HG02588 (cell line): ENCODE measurements around the gene CAPN10.

Experiments
- ATAC-seq: cut with Tn5 transposase; IDR thresholded peaks from one replicate; pipeline ENCODE4 v1.9.1; 2021; ENCODE audit warnings: mild to moderate bottlenecking, moderate library complexity; ENCODE audit not compliant: unreplicated experiment

CAPN10 gene

DNA sequence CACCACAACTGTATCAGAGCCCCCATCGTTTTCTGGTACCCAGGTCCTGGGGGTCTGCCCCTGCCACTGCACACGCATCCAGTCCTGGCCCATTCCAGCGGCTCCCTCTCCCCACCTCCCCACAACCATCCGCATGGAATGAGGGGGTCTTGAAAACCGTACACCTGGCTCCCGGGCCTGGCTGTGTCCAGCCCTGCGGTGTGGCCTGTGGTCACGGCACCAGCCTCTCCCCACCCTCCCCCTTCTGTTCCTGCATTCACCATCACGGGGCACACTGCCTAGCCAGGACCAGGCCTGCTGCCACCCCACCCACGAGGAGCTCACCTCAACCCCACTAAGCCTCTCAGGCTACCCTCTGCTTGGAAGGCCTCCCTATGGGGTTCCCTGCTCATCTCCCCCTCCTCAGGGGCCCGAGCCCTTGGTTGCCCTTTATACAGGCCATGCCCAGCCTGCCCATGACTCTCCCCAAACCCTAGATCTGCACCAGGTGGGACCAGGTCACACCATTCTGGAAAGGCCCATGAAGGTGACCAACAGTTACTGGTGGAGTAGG lies 50.1 kb downstream of the CAPN10 start:
- ATAC-seq: no peak

DNA sequence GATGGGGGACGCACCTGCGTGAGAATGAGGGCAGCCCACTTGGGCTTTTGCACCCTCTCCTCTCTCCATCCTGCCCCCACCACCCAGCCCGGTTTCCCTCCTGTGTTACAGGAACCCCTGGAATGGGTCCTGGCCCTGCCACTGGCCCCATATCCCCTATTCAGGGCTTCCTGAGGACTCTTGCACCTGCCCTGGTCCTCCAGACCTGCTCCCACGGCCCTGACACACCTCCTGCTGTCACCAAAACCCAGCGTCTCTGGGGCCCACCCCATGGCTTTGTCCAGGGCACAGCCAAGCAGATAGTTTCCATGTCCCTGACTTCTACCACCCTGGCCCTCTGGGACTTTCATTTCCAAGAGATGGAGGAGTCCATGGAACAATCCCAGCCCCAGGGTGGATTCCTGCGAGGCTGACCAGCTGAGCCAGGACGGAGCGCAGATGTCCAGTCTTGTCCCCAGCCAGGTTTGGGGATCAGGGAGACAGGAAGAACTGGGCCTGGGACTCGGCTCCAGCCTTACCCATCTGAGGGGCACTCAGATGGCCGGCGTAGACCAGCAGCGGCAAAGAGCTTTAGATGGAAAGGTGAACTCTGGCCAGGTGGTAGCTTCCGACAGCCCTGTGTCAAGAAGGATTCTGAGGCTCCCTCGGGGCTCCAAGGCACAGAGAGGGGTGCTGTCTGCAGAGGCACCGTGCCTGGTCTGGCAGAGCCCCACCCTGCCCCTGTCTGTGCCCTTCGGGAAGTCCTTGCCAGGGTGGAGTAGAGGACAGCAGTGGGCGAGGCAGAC lies 50.8 kb downstream of the CAPN10 start:
- ATAC-seq: no peak

DNA sequence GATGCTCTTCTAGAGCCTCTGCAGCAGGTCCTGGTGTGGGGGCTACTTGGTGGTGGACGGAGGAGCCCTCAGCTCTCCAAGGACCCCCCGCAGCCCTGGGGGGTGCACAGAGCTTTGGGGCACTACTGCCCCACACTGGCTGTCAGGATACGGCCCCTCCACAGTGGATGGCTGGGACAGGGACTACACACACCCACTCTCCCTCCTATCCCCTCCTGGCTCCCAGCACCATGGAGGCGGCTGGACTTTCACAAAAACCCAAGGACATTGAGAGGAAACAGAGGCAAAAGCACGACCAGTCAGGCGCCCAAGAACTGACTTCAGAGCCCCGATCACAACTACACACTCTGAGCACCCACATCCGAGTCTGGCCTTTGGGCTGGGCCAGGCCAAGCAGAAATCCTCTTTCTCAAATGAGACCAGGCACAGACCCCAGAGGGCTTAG lies 51.4 kb downstream of the CAPN10 start:
- ATAC-seq: no peak

DNA sequence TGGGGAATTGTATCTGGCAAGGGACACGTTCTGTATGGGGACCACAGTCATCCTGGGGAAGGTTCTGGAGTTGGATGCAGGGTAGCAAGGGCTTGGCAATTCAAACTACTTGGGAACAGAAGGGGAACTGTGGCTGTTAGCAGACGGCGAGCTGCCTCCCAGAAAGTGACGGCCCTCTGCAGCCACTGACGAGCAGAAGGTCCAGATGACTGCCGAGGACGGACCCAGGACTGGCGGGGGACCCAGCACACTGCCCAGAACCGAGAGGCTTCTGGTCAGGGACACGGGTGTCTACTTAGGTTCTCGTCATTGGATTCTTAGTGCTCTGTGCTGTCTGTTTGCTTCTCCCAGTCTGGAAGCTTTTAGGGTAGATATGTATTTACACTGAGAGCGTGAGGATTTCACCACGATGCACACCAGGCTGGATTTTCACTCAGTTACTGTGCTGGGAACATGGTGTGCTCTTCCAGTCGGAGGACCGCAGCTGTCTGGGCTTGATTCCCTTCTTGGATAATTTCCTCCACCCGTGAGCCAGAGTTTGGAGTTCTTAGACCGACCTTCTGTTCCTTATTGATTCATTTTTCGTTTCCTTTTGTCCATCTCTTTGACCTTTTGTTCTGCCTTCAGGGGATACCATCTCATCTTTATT lies 52.1 kb downstream of the CAPN10 start:
- ATAC-seq: no peak

DNA sequence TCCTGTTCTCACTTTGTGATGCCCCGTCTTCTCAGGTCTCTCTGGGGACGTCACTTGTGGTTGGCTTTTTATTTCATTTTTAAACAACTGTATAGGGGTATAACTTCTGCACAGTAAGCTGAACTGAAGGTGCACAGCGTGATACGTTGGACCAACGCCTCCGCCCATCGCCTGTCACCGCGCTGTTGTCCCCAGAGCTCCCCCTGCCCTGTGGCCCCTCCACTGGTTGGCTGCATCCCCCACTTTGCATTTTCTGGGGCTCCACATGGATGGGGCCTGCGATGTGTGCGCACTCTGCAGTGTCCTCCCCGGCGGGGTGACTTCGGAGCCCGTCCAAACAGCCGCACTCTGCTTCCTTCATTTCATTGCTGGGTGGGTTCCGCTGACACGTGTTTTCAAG lies 53.0 kb downstream of the CAPN10 start:
- ATAC-seq: no peak

DNA sequence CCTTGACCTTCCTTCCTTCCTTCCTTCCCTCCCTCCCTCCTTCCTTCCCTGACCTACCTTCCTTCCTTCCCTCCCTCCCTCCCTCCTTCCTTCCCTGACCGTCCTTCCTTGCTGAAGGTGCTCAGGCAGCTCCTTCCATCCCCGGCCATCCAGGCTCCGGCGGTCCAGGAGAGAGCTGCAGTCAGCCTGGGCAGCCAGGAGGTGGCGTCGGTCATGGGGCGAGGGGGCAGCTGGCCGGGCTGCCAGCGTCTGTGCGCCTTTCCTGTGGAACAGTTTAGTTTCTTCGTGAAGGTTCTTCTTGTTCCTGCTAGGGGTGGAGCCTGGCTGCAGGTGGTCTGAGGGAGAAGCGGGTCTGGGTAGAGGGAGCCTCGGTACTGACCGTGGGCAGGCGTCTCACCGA lies 54.4 kb downstream of the CAPN10 start:
- ATAC-seq: no peak

DNA sequence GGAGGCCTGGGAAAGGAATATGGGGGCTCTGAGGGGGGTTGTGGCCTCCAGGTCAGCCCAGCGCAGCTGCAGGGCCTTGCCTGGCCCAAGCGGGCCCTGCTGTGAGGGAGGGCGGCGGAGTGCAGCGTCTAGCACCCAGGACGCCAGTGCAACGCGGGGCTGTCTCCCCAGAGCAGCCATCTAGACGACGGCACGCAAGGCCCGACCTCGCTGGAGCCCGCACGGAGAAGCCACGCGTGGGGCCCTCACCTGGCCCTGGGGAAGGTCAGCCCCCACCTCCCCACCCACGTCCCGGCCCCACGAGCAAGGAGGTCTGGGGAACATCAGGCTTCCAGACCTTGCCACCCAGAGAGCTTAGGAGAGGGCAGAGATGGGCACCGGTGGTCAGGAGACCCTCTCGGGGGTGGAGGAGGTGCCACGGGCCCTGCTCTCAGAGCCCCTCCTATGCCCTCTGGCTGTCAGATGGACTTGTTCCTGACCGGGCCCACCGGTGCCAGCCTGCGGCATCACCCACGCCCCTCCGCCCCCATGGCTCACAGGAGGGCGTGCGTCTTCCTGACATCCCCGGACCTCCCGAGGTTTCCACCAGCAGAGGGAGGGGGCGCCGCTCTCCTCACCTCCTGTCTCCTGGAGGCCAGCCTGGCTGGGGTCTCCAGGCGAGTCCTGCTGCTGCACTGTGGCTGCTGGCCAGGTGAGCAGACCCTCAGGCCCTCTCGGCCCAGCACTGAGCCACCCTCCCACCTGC lies 55.7 kb downstream of the CAPN10 start:
- no peak for ATAC-seq

DNA sequence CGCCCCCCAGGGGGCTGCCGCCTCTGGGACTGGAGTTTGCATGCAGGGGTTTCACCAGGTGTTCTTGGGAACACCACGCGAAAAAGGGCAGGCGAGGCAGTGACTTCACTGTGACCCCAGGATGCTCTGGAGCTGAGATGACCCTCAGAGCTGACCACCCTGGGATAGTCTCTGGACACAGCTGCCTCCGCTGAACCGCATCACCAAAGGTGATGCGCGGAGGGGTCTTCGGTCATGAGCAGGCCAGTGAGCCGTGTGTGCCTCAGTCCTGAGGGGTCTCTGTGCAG lies 56.2 kb downstream of the CAPN10 start:
- no peak for ATAC-seq

DNA sequence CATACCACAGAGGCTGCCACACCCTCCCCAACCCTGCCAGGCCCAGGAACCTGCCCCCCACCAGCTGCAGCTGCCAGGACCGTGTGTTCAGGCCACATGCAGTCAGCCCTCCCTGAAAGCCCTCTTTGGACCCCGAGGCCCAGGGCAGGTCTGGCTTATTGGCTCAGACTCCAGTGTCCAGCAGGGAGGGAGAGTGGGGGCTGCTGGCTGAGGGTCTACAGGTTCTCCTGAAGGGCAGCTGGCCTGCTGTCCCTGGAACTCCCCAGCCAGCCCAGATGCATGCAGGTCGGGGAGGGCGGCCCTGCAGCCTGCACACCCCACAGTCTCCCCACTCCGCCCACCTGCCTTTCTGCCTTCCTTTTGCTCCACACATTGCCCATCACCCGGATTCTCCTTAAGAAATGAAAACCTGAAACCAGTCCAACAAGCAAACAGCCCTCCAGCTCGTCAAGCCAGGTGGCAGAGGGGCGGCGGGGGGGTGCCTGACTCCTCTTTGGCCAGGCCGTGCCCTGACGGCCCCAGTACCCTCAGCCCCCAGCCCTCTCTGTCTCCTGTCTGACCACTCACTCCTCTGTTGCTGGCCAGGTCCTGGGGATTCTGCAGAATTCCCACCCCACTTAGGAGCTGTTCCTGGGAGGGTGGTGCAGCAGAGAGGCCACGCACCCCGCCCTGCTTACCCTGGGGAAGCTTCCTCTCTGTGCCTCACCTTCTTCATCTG lies 56.7 kb downstream of the CAPN10 start:
- ATAC-seq: no peak

DNA sequence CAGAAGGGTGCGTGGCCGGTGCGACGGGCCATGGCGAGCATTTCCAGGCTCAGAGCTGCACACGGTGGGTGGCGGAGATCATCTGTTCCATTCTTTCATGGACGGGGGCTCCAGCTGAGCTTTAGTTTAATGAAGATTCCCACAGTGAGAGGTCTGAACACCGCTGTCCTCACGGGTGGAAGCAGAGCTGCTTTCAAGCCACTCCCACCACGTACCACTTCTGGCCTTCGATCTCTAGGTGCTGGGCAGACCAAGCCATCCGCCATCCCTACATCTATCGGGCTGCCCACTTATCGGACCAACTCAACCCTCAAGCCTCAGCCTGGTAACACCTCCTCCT lies 57.2 kb downstream of the CAPN10 start:
- no peak for ATAC-seq

DNA sequence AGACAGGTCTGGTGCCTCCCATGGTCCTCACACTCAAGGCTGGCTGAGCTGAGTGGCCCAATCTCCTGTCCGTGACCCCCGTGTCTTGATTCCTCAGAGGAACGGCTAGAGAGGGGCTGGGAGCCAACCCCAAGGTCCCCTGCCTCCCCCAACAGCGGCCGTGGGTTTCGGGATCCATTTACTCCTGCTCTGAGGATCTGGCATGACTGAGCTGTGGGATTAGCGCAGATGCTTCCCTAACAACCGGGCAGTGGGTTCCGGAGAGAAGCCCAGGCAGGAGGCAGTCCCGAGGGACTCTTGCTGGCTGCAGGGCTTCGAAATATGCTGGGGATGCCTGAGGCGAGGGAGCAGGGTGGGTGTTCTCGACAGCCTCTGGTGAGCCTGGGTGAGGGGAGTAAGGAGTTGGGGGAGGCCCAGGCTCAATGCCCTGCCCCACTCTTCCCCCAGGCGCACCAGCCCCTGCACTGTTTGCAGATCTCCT lies 57.7 kb downstream of the CAPN10 start:
- ATAC-seq: no peak

DNA sequence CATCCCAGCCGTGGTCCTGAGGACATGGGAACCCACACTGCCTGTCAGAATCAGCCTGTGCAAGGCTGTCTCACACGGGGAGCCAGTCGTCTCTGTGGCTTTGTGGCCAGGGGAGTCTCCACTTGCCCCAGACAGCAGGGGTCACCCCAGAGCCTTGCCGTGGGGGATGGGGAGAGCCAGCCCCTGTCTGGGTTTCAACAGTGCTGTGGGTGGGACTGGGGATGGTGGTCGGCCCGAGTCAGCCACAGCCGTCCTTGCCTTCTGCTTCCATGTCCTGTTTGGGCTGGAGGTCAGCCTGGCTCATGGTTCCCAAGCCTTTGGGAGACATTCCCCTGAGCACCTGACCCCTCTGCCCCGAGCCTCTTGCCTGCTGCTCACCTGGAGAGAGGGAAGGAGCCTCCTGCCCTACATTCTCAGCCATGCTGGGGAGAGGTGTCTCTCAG lies 58.3 kb downstream of the CAPN10 start:
- ATAC-seq: no peak

DNA sequence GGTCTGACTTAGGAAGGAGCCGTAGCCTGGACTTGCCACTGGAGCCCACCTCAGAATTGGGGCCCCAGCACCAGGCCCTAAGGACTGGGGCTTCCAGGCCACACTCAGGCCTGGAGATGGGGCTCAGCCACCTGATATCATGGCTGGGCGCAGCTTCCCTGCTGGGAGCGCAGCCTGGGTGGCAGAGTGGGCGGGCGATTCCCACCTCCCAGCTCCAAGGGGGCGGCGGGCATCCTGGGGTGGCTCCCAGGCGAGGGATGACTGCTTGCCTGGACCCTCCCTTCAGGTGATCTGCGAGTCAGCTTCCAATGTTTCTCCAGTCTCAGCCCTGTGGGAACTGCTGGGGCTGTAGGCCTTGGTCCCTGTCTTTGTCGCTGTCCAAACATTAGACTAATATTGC lies 58.8 kb downstream of the CAPN10 start:
- no peak for ATAC-seq

DNA sequence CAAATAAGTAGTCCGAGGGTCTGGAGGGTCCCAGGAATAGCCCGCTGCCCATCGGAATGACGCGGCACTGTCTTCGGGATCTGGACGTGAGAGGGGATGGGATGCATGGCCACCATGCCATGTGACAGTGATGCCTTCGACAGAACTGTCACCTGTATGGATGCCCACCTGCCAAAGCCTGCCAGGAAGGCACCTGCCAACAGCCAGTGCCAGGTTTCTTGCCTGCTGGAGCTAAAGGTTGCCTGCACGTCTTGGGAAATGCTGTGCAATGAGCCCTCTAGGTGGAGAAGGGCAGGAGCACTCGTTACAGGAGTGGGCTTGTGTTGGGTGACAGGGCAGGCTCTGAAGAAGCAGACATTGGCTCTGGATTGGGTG lies 59.3 kb downstream of the CAPN10 start:
- no peak for ATAC-seq

DNA sequence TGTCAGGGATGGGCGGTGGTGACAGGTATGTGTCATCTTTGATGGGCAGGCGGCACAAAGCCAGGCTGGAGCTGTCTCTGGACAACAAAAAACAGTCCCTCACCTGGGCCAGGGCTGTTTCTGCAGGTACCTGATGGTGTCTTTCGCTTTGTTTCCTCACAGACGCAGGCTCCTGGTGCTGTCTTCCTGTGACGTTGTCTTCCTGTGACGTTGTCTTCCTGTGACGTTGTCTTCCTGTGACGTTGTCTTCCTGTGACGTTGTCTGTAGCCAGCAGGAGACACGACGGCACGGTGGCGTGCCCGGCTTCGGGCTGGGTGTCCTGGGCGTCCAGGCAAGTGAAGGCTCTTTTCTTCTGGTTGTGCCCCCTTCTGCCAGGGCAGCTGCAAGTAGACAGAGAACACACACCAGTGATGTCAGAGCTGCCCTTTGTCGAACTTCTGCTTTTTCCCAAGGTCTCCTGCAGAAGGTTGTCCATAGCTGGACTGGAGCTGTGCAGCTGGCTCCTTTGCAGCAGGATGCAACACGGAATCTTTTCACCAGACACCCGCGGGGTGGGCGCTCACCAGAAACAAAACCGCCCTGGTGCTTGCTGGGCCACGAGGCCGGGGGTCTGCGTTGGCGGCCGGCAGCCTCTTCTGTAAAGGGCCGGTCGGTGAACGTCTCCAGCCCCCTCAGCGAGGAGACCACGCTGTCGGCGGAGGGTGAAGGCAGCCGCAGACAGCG lies 59.8 kb downstream of the CAPN10 start:
- no peak for ATAC-seq

DNA sequence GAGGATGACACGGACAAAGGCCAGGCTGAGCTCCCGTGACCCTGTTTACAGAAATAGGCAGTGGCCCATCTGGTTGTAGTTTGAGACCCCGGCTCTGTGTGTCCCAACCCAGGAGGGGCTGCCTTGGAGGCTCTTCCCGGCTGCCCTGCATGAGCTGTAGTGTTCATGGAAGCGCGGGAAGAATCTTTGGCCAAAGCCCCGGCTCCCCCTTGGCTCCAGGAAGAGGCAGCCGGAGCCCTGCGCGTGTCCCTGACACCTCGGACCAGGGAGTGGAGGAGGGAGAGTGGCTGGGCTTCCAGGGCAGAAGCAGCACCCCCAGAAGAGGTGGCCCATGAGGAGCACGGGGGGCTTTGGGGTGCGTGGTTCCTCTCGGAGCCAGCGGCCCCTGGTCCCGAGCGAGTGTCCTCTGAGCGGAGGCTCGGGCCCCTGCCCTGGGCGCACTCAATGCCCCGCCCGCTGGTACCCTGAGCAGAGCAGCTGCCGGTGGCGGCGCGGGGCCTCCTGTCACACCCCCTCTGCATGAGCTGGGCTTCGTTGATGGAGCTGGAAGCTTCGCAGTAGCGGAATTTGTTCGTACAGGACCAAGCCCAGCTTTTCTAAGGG lies 60.5 kb downstream of the CAPN10 start:
- ATAC-seq: no peak

DNA sequence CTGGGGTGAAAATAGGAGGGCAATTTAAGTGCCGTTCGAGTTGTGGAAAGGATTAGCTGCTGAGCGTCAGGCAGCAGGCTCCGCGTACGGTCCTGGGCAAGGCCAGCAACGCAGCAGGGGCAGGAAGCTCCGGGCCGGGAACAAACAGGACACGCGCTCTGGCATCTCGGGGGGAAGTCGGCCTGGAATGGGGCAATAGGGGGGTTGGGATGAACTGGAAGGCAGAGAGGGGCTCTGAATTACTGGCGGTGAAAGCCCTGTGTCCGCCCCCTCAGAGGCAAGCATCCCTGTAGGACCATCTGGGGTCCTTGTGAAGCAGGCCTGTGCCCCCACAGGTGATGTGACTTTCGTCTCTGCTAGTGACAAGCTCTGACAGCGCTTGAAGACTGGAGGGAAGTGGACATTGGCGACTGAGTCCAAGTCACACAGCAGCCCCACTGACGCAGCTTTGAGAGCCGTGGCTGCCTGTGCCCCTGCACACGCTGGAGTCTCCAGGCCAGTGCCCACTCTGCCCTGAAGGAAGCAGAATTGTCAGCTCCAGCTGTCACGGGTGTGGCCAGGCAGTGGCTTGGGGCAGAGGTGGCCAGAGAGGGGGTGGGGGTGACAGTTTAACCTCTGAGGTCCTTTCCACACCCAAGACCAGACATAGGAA lies 61.1 kb downstream of the CAPN10 start:
- ATAC-seq: no peak

DNA sequence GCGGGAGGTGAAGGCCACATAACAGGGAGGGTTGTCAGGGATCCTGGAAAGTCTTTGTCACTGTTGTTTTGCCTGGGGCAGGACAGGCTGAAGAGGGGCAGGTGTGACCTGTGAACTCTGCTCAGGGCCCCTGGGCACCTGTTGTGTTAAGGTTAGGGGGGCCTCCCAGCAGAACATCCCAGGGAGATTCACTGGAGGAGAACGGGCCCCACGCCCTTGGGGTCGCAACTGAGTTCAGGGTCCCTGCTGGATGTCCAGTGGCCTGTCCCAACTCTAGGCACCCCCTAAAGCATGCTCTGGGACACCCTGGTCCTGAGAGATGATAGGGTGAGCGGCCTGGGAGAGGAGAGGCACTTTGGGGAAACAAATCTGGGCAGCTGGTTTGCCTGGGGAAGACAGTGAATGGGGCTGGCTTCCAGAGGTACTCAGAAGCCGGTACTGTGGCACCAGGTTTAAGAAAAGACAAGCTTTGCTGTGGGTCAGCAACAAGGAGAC lies 61.7 kb downstream of the CAPN10 start:
- no peak for ATAC-seq
